Pancreas (tissue), 10 donors: ENCODE data around the gene SSBP3. TPM values are rescaled to one million over a fixed set of nuclear protein-coding genes. Genes with fewer than 3 reads are reported as not detected.

Source experiments
- ATAC-seq, 4 donors: fragments of 200-7000 bp; cut with Tn5 transposase; one replicate each; pipeline versions ENCODE4 v1.8.0 to v1.9.1; 2020; ENCODE audit warnings: mild to moderate bottlenecking in 4 of 4, moderate library complexity in 4 of 4
- DNase-seq, 6 donors: peaks; one replicate each; pipeline ENCODE4 v3.0.0-alpha.2; 2020
- FAIRE-seq: peaks from 2 replicates; lab custom pipeline; 2012; peaks lifted over from hg19 to GRCh38; lab: Jason Lieb, UNC
- H3K27ac ChIP-seq, 4 donors: fragments of 200-600 bp; sonication (generic); 1 replicate in 3 of 4; 2 replicates in 1 of 4; pipeline versions ENCODE4 v1.5.0 to v1.8.0; 2020
- H3K27me3 ChIP-seq, 4 donors: fragments of 200-600 bp; one replicate each; pipeline ENCODE4 v1.8.0; 2021
- H3K36me3 ChIP-seq, 3 donors: fragments of 200-600 bp; sonication (generic) in 1 of 3; one replicate each; pipeline versions ENCODE4 v1.5.0 to v1.8.0; 2020 to 2021
- H3K4me1 ChIP-seq, 3 donors: fragments of 200-600 bp; one replicate each; pipeline ENCODE4 v1.8.0; 2021
- H3K4me3 ChIP-seq, 4 donors: fragments of 200-600 bp; sonication (generic) in 2 of 4; one replicate each; pipeline versions ENCODE4 v1.5.0 to v1.8.0; 2020 to 2021
- H3K9me3 ChIP-seq, 4 donors: fragments of 200-600 bp; one replicate each; pipeline ENCODE4 v1.8.0; 2021
- WGBS, 2 donors: extraction: QIAGEN DNeasy Blood & Tissue Kit; methylation state at CpG; one replicate each; pipeline ENCODE4 v1.1.7; 2013; 5-methylcytosine and 5-hydroxymethylcytosine counted together
- intact Hi-C, 3 donors: fragments of 100-400 bp; cut with DNase I; formaldehyde crosslinking; loops; one replicate each; pipeline versions ENCODE4 v1.11.1 to v1.14.2; 2022
- polyA plus RNA-seq, 2 donors: library from polyadenylated mRNA; stranded (reverse); fragments of 200-250 nt; gene quantifications; one replicate each; pipeline ENCODE4 v1.2.3, GENCODE V29; 2013
- total RNA-seq, 6 donors: library from RNA; stranded (reverse); fragmentation: NEBNext Ultra II Directional in 4 of 6; extraction: Animal tissue kit (Norgen Biotek cat#: 25700) in 4 of 6; gene quantifications; one replicate each; pipeline versions ENCODE4 v1.2.1 to v1.2.4, GENCODE V29; 2021 to 2023
- TF ChIP-seq, protein P1 (sequence below), 4 donors: fragments of 200-600 bp; sonication (generic) in 3 of 4; IDR thresholded peaks; one replicate each; pipeline versions ENCODE4 v1.5.0 to v1.8.0; 2021; ENCODE audit warnings: antibody characterized with exemption in 4 of 4
- donor health status: healthy with polysubstance abuse.
- donor health status: DM: no; HTN: no; CAD: no; lungs with moderate emphysema.
- donor health status: DM: no; HTN: no; CAD: no.
- donor health status: control.
- donor health status: control.
- donor health status: Bipolar disorder and iron deficiency.
- donor health status: DM: yes; HTN: yes; CAD: no.
- donor health status: DM: no; HTN: no; CAD: no.
- donor health status: DM: no; HTN: no; CAD: no.
- donor health status: DM: yes; HTN: yes; CAD: no.

SSBP3 gene
- total and polyA plus RNA-seq, 8 donors, result 16.4 to 31.0 (median 22.9) TPM

DNA sequence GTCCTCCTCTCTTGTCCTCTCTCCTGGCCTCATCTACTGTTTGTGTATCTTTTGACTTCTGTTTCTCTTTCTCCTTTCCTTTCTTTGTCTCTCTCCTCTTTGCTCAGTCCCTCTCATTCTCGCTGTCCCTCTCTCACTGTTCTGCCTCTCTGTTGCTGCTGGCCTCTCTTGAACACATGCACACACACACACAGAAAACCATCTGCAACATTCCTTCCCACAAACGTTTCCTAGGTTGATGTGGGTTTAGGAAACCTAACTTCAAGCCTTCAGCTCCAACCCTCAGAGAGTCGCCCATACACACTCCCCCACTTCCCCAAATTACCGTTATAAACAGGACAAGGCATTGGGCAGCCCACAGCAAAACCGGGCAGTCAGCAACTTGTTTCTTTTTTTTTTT is 10.9 kb upstream of the SSBP3 start:
- DNase-seq (no peak), ATAC-seq (peak in 1 of 4 donors; percentile 61), FAIRE-seq (no peak)
- H3K27ac ChIP-seq, result no peak overlapping the region
- 35 to 44% methylated on average over 5 of the region's 5 CpGs for WGBS, 2 donors
- intact Hi-C loops, result loop anchor here in 2 of 3 donors (5.0 to 10.0 kb wide), 2 partner anchors 58 to 60 kb away; no protein-coding TSS in a partner anchor
- H3K36me3 ChIP-seq, result no peaks in the 10 kb centered on the region
- H3K9me3 ChIP-seq, result no peaks in the 10 kb centered on the region
- TF ChIP-seq, protein P1, sequence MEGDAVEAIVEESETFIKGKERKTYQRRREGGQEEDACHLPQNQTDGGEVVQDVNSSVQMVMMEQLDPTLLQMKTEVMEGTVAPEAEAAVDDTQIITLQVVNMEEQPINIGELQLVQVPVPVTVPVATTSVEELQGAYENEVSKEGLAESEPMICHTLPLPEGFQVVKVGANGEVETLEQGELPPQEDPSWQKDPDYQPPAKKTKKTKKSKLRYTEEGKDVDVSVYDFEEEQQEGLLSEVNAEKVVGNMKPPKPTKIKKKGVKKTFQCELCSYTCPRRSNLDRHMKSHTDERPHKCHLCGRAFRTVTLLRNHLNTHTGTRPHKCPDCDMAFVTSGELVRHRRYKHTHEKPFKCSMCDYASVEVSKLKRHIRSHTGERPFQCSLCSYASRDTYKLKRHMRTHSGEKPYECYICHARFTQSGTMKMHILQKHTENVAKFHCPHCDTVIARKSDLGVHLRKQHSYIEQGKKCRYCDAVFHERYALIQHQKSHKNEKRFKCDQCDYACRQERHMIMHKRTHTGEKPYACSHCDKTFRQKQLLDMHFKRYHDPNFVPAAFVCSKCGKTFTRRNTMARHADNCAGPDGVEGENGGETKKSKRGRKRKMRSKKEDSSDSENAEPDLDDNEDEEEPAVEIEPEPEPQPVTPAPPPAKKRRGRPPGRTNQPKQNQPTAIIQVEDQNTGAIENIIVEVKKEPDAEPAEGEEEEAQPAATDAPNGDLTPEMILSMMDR (IDR thresholded peaks at IDR 0.05), result no peak
- no peaks in the 10 kb centered on the region for H3K27me3 ChIP-seq
- no peak overlapping the region for H3K4me3 ChIP-seq
- H3K4me1 ChIP-seq, result no peaks in the 10 kb centered on the region

DNA sequence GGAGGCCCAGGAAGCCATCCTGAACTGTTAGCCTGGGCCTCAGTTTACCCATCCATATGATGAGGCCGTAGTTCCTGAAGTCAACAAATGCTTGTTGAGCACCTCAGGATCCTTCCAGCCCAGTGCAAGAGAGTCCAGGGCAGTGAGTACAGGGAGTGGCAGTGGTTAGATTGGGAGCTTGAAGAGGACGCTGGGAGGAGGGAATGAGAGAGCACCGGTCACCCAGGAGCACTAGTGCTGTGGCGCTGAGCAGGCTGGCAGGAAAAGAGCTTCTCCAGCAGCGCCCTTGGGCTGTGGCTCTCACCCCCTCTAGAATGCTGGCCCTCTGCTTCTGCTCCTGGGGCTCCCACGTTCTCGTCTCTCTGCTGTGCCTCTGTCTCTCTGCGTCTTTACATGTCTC is 10.2 kb upstream of the SSBP3 start:
- FAIRE-seq (no peak), DNase-seq (no peak), ATAC-seq (no peak)
- TF ChIP-seq, protein P1 (IDR thresholded peaks at IDR 0.05), result no peak
- Histone ChIP-seq H3K36me3 (no peaks in the 10 kb centered on the region), H3K4me3 (no peak overlapping the region), H3K9me3 (no peaks in the 10 kb centered on the region), H3K4me1 (no peaks in the 10 kb centered on the region), H3K27ac (no peak overlapping the region), H3K27me3 (no peaks in the 10 kb centered on the region)
- 73 to 88% methylated on average over 8 of the region's 8 CpGs for WGBS, 2 donors
- intact Hi-C loops, result loop anchor here in 2 of 3 donors (5.0 to 10.0 kb wide), 2 partner anchors 58 to 61 kb away; no protein-coding TSS in a partner anchor

DNA sequence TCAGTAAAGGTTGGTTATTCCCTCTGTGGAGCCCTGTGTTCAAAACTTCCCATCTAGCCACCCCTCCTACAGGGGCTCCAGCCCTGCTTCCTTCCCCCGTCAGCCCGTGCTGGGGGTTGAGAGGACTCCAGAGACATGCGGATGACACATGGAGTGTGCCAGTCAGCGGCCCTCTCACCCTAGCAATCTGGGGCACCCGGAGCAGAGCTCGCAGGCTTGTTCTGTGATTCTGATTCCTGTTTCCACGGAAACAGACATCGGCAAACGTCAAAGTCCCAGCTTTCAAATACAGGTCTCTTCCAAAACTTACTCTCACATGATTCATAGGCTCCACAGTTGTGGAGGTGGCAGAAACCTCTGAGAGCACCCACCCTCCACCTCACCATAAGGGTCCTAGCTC is 9.8 kb upstream of the SSBP3 start:
- no peak for ATAC-seq
- DNase-seq, result no peak
- Histone ChIP-seq H3K4me1 (no peaks in the 10 kb centered on the region), H3K4me3 (no peak overlapping the region), H3K27me3 (no peaks in the 10 kb centered on the region), H3K27ac (no peak overlapping the region), H3K36me3 (no peaks in the 10 kb centered on the region), H3K9me3 (no peaks in the 10 kb centered on the region)
- TF ChIP-seq, protein P1 (IDR thresholded peaks at IDR 0.05), result no peak
- intact Hi-C loops, result loop anchor here in 2 of 3 donors (5.0 to 10.0 kb wide), 2 partner anchors 59 to 61 kb away; no protein-coding TSS in a partner anchor
- WGBS, 2 donors, result 64 to 73% methylated on average over 9 of the region's 9 CpGs
- FAIRE-seq, result no peak

DNA sequence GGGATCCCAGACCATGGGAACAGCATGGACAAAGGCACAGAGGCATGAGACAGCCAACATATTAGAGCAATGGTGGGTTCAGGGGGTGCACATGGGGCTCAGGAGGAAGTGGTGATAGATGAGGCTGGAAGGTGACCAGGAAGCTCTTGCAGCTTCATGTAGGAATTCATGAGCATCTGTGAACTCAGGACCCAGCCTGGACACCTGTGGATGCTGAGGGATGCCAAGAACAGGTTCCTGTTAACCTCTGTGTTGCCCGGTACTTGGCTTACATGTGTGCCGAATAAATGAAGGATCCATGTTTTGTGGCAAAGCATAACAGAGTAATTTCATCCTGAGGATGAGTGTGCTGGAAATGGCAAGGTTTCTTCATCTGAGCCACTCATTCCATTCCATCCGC is 9.3 kb upstream of the SSBP3 start:
- FAIRE-seq (no peak), ATAC-seq (no peak), DNase-seq (no peak)
- H3K9me3 ChIP-seq, result no peaks in the 10 kb centered on the region
- no peak overlapping the region for H3K27ac ChIP-seq
- WGBS, 2 donors, result 93 to 94% methylated on average over 3 of the region's 3 CpGs
- TF ChIP-seq, protein P1 (IDR thresholded peaks at IDR 0.05), result no peak
- intact Hi-C loops, result loop anchor here in 2 of 3 donors (5.0 to 10.0 kb wide), 2 partner anchors 59 to 62 kb away; no protein-coding TSS in a partner anchor
- no peaks in the 10 kb centered on the region for H3K36me3 ChIP-seq
- no peaks in the 10 kb centered on the region for H3K4me1 ChIP-seq
- H3K4me3 ChIP-seq, result no peak overlapping the region
- H3K27me3 ChIP-seq, result no peaks in the 10 kb centered on the region

DNA sequence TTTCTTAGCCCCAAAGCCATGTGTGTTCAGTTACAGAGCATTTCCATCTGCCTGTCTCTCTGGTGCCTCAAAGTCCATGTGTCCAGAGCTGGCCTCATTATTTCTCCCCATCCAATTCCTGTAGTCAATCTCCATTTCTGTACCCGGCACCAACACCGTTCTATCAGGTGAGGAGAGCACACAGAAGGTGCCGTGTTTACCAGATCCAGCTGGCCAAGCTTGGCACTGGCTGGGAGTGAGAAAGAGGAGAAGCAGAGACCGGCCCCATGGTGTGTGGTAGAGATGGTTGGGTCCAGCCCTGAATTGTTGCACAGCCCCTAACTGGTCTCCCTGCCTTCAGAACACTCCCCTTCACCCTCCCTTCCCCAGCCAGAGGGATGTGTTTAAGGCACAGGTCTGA is 7.5 kb upstream of the SSBP3 start:
- H3K36me3 ChIP-seq, result no peaks in the 10 kb centered on the region
- intact Hi-C loops, result loop anchor here in 2 of 3 donors (5.0 to 10.0 kb wide), 2 partner anchors 61 to 74 kb away; no protein-coding TSS in a partner anchor
- no peak for ATAC-seq
- H3K4me3 ChIP-seq, result no peak overlapping the region
- DNase-seq, result no peak
- no peaks in the 10 kb centered on the region for H3K27me3 ChIP-seq
- H3K4me1 ChIP-seq, result no peaks in the 10 kb centered on the region
- H3K9me3 ChIP-seq, result no peaks in the 10 kb centered on the region
- TF ChIP-seq, protein P1 (IDR thresholded peaks at IDR 0.05), result no peak
- FAIRE-seq, result no peak
- no peak overlapping the region for H3K27ac ChIP-seq
- 60 to 64% methylated on average over 4 of the region's 4 CpGs for WGBS, 2 donors
